Activated naive CD4-positive, alpha-beta T cell treated with Interleukin-2 at 50 U/mL for 16 hours (primary cell): Measurements from ENCODE around the gene LSM2.
A peak's percentile ranks its signal among the peaks of the same experiment; 100 is the strongest.
"Not testable (repeated sequence)": the region's sequence is repeated elsewhere in the genome, so short reads cannot be mapped to it uniquely, and the experiment has no call there.

Experiments
- DNase-seq: peaks from one replicate; pipeline ENCODE4 v3.0.0-alpha.2; 2020

LSM2 gene

GRCh38 chr6:31826793-31827285 lies 20.1 kb upstream of the LSM2 start:
- DNase-seq, result peak; percentile 38

GRCh38 chr6:31825553-31825952 lies 18.8 kb upstream of the LSM2 start:
- DNase-seq, result no peak

- not testable (repeated sequence) for DNase-seq
These were observed 16.9 kb upstream of the LSM2 start for GRCh38 chr6:31823592-31824196.

- peak; percentile 67 for DNase-seq
These were observed 15.5 kb upstream of the LSM2 start for GRCh38 chr6:31822036-31822821.

GRCh38 chr6:31821301-31822035 lies 14.7 kb upstream of the LSM2 start:
- DNase-seq, result peak; percentile 77

- DNase-seq, result not testable (repeated sequence)
These were observed 13.6 kb upstream of the LSM2 start for GRCh38 chr6:31820399-31820798.

- no peak for DNase-seq
These were observed 13.1 kb upstream of the LSM2 start for GRCh38 chr6:31819871-31820299.

- not testable (repeated sequence) for DNase-seq
These were observed 11.3 kb upstream of the LSM2 start for GRCh38 chr6:31817929-31818511.

- not testable (repeated sequence) for DNase-seq
These were observed 10.6 kb upstream of the LSM2 start for GRCh38 chr6:31817133-31817928.

GRCh38 chr6:31815025-31815838 lies 8.5 kb upstream of the LSM2 start, which contains the start of the genes HSPA1A and HSPA1L:
TSS of gene HSPA1A (plus strand) at chr6:31815543. CDS start at chr6:31815757, 214 bp downstream.
TSS of gene HSPA1L (minus strand) at chr6:31815283. CDS start at chr6:31811972, 3,311 bp downstream.
- peak; percentile 66 for DNase-seq

- peak; percentile 70 for DNase-seq
These were observed 7.9 kb upstream of the LSM2 start for GRCh38 chr6:31814677-31815024.

- DNase-seq, result no peak
These were observed 6.7 kb upstream of the LSM2 start for GRCh38 chr6:31813465-31813849.

- DNase-seq, result no peak
These were observed 4.9 kb upstream of the LSM2 start for GRCh38 chr6:31811645-31812044.

GRCh38 chr6:31808599-31808998 lies 1.8 kb upstream of the LSM2 start:
- DNase-seq, result not testable (repeated sequence)

GRCh38 chr6:31805939-31806469 lies 762 bp downstream of the LSM2 start:
- no peak for DNase-seq

GRCh38 chr6:31801031-31801927 lies 5.5 kb downstream of the LSM2 start:
- not testable (repeated sequence) for DNase-seq

GRCh38 chr6:31799781-31800180 lies 7.0 kb downstream of the LSM2 start:
- DNase-seq, result no peak

GRCh38 chr6:31797588-31797987 lies 9.2 kb downstream of the LSM2 start:
- DNase-seq, result peak; percentile 16

GRCh38 chr6:31796993-31797385 lies 9.8 kb downstream of the LSM2 start:
- DNase-seq, result no peak
